HL-60/S4 treated with phorbol 12-myristate 13-acetate at 8.2 ng/mL for 4 days and 3 days (cell line): ENCODE measurements around the gene PBX2.
"Not testable (repeated sequence)": the region's sequence is repeated elsewhere in the genome, so short reads cannot be mapped to it uniquely, and the experiment has no call there.

Source experiments
- in situ Hi-C: fragments of 300-500 bp; cut with MboI; formaldehyde crosslinking; loops from 2 replicates; pipeline ENCODE4 v1.15.0; 2022; ENCODE audit warnings: low sequenced_read_pairs

Gene PBX2

DNA sequence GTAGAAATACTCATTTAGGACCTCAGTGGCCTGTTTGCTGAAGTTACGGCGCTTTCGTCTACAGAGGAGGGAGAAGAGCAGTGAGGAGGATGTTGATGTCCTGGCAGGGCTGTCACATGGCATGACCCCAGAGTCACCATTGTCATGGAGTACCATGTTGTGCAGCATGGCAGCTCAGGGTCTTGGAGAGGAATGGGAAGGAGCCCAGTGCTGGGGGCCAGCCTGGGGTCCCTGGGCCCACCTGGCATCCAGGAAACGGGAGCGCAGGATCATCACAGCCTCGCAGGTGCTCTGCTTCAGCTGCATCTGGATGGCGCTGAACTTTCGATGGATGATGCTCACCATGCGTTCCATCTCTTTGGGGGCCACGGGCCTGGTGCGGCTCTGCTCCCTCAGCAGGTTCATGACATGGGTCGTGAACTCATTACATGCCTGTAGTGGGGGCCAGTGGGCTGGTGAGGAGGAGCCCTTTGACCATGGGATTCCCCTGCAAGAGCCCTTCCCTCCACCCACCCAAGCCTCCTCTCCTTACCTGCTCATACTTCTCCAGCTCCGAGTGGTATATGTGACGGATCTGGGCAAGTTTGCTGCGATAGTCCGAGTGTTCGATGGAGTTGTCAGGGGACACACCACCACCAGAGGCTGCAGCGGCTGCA is 2.1 kb downstream of the PBX2 start:
- in situ Hi-C loops = not testable (repeated sequence)

DNA sequence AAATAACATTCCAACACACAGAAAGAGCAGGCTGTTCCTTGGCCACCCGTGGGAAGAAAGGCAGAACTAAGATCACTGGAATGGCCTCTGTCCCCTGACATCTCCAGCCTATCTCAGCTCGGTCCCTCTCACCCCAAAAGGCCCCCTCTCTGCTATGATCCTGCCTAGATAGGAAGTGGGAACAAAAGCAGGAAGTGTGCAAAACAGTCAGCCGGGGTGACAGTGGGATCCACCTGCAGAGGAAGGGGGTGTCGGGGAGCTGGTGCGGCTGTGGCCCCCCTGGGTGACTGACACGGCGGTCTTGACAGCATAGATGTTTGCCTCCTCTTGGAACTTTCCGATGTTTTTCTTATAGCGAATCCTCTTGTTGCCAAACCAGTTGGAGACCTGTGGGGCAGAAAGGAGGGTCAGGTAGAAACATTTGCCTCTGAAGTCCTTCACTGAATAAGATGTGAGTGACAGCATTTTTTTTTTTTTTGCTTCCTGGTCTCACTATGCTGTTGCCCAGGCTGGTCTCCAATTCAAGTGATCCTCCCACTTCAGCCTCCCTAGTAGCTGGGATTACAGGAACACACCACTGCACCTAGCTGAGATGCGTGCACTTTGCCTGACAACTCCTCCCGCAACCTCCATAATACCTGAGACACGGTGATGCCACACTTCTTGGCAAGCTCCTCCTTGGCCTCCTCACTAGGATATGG is 2.8 kb downstream of the PBX2 start:
- in situ Hi-C loops = no loop called here

DNA sequence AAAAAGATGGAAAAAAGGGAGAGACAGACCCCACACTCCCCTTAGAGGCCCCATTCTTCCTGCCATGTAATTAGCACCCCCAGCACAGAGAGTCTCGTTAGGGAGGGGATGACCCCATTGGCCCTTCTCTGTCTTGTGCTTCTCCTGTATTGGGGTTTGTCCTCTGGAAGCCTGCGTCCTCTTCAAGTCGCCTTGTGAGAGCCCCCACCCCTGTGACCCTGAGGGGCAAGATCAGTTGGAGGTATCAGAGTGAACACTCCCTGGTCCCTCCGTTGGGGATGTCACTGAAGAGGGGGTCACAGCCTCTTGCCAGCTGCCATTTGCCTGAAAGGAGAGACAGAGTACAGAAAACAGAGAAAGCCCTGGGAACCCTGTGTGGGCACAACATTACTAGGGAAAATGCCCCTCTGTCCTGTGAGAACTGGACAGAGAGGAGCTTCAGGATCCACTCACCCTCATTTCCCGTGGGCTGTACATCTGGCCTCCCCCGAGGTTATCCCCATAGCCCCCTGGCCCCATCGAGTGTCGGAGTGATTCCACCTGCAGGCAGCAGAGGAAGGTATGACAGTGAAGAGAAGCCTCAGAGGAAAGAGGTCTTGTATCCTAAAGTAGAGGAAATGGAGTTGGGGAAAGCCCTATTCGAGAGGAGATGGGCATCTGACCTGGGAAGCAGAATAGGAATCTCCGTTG is 3.7 kb downstream of the PBX2 start:
- in situ Hi-C loops = not testable (repeated sequence)

DNA sequence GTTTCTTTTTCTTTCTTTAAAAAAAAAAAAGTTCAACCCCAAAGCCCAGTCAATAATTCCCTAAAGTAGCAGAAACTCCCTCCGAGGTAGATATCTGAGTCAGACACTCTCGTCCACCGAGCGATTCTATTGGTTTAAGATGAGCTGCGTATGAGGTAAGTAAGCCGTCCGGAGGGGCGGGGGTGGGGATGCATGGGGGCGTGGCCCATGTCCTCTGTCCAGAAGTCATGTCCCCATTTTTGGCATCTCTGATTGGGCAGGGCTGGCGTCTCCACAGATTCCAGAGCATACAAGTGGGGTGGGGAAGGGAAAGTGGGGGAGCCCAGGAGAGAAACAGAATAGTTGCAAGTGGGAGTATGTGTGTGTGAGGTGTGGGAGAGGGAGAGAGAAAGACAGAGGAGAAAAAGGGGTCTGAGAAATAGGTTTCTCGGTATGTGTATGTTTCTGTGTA is 4.3 kb downstream of the PBX2 start:
- in situ Hi-C loops = not testable (repeated sequence)

DNA sequence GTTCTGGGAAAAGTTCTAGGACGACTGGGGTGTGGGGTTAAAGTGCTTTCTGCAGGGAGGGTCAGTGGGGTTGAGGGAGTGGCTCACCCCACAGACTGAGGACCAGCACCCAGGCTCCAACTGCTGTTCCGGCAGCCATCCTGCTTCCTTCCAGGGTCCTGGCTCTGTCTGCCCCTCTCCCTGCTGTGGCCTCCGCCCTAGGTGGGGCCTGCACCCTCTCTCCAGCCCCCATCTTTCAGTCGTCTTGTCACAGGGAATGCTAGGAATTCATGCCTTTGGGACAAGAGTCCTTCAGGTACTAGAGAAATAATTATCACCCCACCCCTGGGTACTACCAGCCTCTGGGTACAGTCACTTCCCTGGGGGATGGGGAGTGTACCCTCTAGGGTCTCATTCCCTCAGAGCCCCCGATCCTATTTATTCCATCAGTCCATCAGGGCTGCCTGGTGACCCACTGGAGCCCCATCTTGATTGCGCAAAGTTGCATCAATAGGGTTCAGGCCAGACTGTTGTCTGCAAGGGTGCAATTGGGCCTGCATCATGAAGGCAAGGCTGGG is 5.8 kb downstream of the PBX2 start, which contains the start of gene AGER:
TSS of gene AGER (minus strand) at position 170 of the 557 bp plus-strand sequence. CDS start at position 139, 31 bp downstream.
- in situ Hi-C loops = no loop called here

DNA sequence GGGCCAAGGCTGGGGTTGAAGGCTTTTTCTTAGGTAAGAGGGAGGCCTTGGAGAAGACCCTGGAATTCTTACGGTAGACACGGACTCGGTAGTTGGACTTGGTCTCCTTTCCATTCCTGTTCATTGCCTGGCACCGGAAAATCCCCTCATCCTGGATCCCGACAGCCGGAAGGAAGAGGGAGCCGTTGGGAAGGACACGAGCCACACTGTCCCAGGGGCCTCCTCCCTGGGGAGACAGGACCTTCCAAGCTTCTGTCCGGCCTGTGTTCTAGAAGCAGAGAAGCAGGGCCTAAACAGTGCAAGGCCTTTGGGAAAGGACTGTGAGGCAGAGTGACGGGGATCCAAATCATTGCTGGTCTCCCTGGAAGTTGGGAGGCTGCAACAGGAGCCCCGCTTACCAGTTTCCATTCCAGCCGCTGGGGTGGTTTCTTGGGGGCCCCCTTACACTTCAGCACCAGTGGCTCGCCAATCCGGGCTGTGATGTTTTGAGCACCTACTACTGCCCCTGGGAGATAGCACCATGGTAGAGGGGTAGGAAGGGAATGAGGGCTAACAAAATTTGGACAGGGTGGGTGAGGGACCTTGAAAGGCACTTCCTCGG is 6.4 kb downstream of the PBX2 start:
- in situ Hi-C loops = no loop called here

DNA sequence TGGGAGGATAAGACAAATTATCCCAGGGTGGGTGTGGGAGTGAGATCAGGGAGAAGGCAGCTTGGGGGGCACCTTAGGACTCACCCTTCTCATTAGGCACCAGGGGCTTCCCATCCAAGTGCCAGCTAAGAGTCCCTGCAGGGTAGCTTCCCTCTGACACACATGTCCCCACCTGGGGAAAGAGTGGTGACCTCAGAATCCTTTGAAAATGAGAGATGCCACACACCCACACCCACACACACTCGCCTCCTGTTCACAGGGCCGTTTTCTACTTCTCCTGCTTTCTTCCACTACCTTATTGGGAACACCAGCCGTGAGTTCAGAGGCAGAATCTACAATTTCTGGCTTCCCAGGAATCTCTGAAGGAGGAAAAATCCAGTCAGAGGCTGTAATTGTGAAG is 7.0 kb downstream of the PBX2 start:
- in situ Hi-C loops = no loop called here

DNA sequence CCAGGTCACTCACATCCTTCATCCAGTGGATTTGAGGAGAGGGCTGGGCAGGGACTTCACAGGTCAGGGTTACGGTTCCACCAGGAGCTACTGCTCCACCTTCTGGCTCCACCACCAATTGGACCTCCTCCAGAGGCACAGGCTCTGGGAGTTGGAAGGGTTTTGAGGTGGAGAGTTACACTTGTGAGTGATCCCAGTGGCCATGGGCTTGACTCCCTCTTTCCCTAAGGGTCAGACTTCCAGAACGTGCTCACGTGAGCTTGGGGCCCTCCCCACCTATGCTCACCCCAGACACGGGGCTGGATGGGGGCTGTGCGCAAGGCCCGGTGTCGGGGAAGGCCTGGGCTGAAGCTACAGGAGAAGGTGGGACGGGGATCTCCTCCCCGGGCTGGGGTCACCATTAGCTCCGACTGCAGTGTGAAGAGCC is 7.4 kb downstream of the PBX2 start:
- in situ Hi-C loops = no loop called here

DNA sequence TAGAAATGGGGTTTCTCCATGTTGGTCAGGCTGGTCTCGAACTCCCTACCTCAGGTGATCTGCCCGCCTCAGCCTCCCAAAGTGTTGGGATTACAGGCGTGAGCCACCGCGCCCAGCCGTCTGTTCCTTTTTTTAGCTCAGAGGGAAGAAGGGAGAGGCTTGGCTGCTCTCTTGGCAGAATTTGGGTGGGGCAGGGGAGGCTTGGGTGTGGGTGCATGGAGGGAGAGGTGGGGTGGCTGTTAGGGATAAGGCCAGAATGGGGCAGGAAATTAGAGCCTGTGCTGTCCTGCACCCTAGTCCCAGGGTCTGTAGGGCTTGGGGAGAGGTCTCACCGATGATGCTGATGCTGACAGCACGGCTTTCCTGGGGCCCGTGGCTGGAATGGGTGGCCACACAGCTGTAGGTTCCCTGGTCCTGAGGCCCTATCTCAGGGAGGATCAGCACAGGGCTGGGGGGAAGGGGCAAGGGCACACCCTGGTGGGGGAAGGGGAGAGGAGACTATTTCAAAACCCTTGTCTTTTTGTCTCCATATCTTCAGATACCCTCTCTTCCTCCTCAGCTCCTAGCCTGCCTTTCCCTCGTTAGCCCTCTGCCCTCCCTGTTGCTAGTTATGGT is 8.0 kb downstream of the PBX2 start:
- in situ Hi-C loops = no loop called here

DNA sequence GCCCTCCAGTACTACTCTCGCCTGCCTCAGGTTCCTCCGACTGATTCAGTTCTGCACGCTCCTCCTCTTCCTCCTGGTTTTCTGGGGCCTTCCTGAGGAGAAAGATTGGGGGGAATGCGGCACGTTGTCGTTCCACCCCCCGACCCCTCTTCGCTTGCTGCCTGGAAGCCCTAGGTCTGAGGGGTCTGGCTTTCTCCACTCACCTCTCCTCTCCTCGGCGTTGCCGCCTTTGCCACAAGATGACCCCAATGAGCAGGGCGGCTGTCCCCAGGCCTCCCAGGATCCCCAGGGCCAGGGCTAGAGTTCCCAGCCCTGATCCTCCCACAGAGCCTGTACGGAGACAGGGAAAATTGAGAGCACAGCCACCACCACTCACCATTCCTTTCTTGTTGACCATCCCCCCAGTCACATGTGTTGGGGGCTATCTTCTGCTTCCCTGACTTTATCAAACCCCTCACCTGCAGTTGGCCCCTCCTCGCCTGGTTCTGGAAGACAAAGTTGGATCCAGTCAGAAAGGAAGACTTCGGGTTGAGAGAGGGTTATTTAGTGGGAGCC is 8.8 kb downstream of the PBX2 start:
- in situ Hi-C loops = no loop called here

DNA sequence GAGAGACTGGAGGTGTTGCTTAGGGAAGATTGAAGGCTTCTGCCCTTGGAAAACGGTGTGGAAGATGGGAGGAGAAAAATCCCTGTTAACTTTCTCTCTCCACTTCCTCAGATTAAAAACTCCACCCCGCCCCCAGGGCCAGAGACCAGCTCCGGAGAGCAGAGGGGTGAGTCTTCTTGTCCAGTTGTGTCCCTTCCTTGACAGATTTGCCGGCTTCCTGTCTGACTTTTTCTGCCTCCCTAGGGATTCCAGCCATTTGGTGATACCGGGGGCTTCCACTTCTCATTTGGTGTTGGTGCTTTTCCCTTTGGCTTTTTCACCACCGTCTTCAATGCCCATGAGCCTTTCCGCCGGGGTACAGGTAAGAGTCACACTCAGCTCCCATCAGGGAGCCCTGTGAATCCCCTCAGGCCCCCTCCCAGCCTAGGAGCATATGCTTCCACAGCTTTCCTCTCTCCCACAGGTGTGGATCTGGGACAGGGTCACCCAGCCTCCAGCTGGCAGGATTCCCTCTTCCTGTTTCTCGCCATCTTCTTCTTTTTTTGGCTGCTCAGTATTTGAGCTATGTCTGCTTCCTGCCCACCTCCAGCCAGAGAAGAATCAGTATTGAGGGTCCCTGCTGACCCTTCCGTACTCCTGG is 10.1 kb downstream of the PBX2 start:
- in situ Hi-C loops = no loop called here

DNA sequence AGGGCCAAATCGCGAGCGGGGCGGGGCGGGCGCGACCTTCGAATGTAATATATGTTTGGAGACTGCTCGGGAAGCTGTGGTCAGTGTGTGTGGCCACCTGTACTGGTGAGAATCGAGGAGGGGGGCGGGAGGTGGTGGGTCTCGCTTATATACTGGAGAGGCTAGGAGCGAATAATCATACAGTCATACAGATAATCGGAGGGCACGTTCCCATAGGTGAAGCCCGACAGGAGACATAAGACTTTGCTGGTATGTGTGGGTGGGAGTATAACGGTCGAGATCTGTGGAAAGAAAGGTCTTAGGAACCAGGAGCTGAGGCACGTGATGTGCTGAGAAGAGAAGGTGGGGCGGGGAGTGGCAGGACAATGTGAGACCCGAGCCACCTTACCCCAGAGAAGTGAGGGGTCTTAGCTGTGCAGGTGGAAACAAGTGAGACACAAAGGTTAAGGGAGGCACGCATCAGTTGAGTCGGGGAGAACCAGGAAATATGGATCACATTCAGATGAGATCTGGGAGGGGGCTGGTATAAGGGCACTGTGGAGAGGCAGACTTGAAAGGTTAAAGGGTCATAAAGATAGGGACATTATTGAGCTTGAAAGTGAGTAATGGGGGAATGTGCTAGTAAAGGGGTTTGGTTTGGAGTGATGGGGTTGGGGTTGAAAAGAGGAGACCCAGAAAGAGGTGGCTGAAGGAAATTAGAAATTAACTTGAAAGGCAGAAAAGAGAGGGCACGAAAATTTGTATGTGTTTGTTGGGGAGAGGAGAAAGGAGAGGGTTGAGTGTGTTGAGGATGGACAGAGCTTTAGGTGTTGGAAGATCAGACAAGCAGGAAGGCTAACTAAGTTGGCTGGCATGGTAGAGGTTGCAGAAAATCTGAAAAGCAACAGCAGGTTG is 11.2 kb downstream of the PBX2 start:
- in situ Hi-C loops = no loop called here

DNA sequence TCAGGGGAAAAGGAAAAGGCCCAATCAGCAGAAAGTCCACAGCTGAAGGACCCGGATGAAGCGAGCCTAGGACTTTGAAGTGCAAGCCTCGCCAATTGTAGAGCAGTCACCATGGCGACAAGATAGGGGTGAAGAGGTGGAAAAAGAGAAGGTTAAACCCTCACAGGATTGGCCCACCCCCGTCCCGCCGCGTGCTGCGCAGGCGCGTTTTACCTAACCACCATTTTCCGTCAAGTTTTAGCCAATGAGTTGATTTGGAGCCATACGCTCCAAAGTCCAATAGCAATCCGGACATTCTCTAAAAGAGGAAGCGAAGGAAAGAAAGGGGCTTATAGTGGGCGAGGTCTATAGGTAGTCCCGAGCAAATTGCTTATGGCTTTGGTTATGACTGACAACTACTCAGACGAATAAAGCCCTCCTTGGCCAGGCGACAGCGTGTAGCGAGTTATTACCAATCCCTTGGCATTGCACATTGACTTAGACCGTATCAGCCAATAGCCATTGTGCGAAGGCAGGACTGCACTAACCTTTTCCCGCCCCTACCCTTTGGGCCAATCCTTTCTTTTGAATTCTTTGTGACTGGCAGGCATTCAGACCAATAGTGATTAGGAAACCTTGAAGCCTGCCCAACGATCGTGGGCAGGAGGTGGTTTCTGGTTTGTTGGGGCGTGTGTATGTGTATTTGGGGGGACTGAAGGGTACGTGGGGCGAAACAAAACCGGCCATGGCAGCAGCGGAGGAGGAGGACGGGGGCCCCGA is 12.0 kb downstream of the PBX2 start, which contains the start of gene RNF5:
TSS of gene RNF5 (plus strand) at position 618 of the 759 bp plus-strand sequence. CDS start at position 725, 107 bp downstream.
- in situ Hi-C loops = no loop called here

DNA sequence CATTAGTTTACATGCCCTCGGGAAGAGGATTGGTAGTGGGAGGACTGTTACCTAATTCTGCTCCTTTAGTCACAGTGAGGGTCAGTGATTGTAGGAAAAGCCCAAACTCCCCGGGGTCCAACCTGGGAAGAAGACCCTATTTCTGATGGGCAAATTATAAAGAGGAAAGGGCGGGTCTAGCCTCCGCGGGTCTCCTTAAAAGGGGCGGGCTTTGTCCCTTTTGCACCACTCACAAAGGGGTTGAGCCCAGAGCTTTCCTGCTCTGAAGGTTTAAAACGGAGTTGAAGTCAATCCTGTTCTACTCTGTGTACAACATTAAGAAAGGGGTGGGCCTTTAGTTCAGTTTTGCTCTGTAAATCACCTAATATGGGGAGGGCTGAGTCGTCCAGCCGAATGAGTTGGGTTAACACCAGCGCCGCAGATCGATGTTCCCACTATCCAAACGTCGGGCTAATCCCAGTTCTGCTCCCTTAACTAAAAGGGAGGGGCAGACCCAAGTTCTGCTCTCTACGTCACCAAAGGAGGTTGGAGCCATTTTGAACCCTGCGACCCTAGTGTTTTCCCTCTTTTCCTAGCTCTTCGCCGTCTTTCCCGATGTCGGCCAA is 12.7 kb downstream of the PBX2 start:
- in situ Hi-C loops = no loop called here

DNA sequence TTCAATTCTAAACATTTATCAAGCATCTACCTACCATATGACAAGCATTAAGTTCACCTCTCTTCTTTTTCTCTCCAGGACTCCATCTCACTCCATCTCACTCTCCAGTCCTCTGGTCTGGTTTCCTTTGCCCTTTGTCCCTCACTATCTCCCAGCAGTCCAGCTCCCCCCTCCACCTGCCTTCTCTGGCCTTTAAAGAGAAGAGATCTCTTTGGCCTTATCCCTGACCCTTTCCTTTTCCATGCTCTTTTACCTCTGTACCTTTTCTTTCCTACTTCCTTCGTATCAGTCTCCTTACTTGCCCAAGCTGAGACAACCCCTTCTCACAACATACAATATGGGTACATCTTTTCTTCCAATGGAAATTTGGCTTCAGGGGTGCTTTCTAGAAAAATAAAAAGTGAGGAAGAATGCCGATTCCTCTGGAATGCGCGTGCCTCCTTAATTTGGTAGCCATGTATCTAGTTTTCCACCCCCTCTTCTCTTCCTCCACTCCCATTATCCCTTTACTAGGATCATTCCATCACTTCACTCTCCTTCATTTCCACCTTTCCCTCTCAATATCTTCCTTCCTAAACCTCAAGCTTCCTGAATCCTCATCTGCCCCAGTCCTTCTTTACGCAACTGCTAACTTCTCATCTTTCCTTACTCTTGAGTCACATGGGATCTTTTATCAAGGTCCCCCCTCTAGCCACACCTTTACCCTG is 13.4 kb downstream of the PBX2 start:
- in situ Hi-C loops = no loop called here

DNA sequence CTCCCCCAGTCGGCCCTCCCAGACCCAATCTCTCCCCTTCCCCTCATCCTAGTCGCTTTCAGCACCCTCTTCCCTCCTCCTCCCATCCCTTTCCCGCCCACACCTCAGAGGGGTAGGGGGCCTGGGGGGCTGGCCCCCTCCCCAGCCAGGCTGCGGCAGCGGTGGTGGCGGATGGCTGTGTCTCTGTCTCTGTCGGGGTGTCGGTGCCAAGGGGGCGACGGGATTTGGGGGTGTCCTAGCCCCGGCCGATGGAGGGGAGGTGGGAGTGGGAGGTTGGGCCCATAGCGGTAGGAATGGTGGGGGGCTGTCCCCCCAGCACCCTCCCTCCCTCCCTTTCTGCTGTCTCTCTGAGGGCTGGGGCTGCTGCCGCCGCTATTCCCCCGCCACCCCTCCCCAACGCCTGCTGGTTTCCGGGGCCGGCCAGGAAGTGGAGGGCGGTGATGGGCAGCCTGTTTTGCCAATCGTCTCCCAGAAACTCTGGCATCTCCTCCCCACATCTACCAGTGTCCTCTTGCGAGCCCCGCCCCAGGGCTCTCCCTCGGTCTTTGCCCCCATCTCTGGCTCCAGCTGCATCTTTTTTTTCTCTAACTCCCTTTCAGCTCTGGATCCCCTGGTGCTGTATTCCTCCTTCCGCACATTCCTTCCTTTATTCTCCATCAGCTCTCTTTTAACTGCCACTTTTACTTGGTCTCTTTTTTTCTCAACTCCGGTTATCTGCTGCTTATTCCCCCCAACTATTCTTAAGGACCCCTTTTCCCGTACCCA is 14.1 kb downstream of the PBX2 start, which contains the start of gene AGPAT1:
TSS of gene AGPAT1 (minus strand) at position 374 of the 765 bp plus-strand sequence. CDS start 4,588 bp downstream, outside the sequence.
- in situ Hi-C loops = no loop called here
